CD4-positive, alpha-beta T cell treated with Interleukin-21 for 1 hour (primary cell): ENCODE data around the gene GOSR2.
"Not testable (repeated sequence)": the region's sequence is repeated elsewhere in the genome, so short reads cannot be mapped to it uniquely, and the experiment has no call there.

ENCODE experiments used
- DNase-seq: peaks from one replicate; pipeline ENCODE4 v3.0.0-alpha.2; 2020

GOSR2 gene

GRCh38 chr17:46894476-46895151, 28.3 kb upstream of the GOSR2 start:
- DNase-seq: no peak

- DNase-seq: no peak
These were observed 27.8 kb upstream of the GOSR2 start for GRCh38 chr17:46895171-46895570.

- DNase-seq: no peak
These were observed 26.0 kb upstream of the GOSR2 start for GRCh38 chr17:46896991-46897390.

- no peak for DNase-seq
These were observed 24.6 kb upstream of the GOSR2 start for GRCh38 chr17:46898364-46898763.

GRCh38 chr17:46898860-46899259, 24.1 kb upstream of the GOSR2 start:
- no peak for DNase-seq

GRCh38 chr17:46901291-46901690, 21.7 kb upstream of the GOSR2 start:
- DNase-seq: no peak

GRCh38 chr17:46903762-46904672, 18.9 kb upstream of the GOSR2 start:
- no peak for DNase-seq

GRCh38 chr17:46908068-46908737, 14.8 kb upstream of the GOSR2 start:
- no peak for DNase-seq

- DNase-seq: no peak
These were observed 12.6 kb upstream of the GOSR2 start for GRCh38 chr17:46910179-46910927.

GRCh38 chr17:46911311-46911710, 11.6 kb upstream of the GOSR2 start:
- DNase-seq: no peak

GRCh38 chr17:46915596-46915995, 7.4 kb upstream of the GOSR2 start:
- DNase-seq: no peak

- DNase-seq: no peak
These were observed 6.7 kb upstream of the GOSR2 start for GRCh38 chr17:46916211-46916610.

GRCh38 chr17:46916623-46917022, 6.3 kb upstream of the GOSR2 start:
- no peak for DNase-seq

- DNase-seq: no peak
These were observed 5.9 kb upstream of the GOSR2 start for GRCh38 chr17:46917041-46917440.

GRCh38 chr17:46917516-46917915, 5.4 kb upstream of the GOSR2 start:
- no peak for DNase-seq

GRCh38 chr17:46921962-46922361, 998 bp upstream of the GOSR2 start:
- not testable (repeated sequence) for DNase-seq

- no peak for DNase-seq
These were observed 515 bp upstream of the GOSR2 start for GRCh38 chr17:46922487-46922803.

- no peak for DNase-seq
These were observed 2.4 kb downstream of the GOSR2 start for GRCh38 chr17:46925185-46925868.

GRCh38 chr17:46928467-46929261, 5.7 kb downstream of the GOSR2 start:
- no peak for DNase-seq

GRCh38 chr17:46929413-46929812, 6.5 kb downstream of the GOSR2 start:
- DNase-seq: no peak

- DNase-seq: no peak
These were observed 7.1 kb downstream of the GOSR2 start for GRCh38 chr17:46930051-46930450.

GRCh38 chr17:46931596-46931995, 8.6 kb downstream of the GOSR2 start:
- DNase-seq: no peak
